Loucy (cell line): ENCODE measurements around the gene BARHL2.

Experiments
- EZH2phosphoT487 ChIP-seq: fragments of 200-600 bp; IDR thresholded peaks from 2 replicates; pipeline ENCODE4 v1.6.1; 2018; ENCODE audit warnings: antibody characterized with exemption, mild to moderate bottlenecking, moderate library complexity, borderline replicate concordance
- TF ChIP-seq, protein P1 (sequence below): fragments of 200-600 bp; sonication (generic); conservative IDR thresholded peaks from 2 replicates; pipeline ENCODE4 v1.5.1; 2014; ENCODE audit warnings: mild to moderate bottlenecking, antibody characterized with exemption, low read length

GRCh38 chr1:90726986-90727480 is 9.9 kb upstream of the BARHL2 start:
- TF ChIP-seq EZH2phosphoT487 = no peak
- TF ChIP-seq, protein P1, sequence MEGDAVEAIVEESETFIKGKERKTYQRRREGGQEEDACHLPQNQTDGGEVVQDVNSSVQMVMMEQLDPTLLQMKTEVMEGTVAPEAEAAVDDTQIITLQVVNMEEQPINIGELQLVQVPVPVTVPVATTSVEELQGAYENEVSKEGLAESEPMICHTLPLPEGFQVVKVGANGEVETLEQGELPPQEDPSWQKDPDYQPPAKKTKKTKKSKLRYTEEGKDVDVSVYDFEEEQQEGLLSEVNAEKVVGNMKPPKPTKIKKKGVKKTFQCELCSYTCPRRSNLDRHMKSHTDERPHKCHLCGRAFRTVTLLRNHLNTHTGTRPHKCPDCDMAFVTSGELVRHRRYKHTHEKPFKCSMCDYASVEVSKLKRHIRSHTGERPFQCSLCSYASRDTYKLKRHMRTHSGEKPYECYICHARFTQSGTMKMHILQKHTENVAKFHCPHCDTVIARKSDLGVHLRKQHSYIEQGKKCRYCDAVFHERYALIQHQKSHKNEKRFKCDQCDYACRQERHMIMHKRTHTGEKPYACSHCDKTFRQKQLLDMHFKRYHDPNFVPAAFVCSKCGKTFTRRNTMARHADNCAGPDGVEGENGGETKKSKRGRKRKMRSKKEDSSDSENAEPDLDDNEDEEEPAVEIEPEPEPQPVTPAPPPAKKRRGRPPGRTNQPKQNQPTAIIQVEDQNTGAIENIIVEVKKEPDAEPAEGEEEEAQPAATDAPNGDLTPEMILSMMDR = no peak
